Heart left ventricle (tissue), 16 donors: Measurements from ENCODE around the gene MAP6. TPM values are rescaled to one million over a fixed set of nuclear protein-coding genes. Genes with fewer than 3 reads are reported as not detected.

ENCODE experiments used
- ATAC-seq, 4 donors: fragments of 200-7000 bp; cut with Tn5 transposase; one replicate each; pipeline ENCODE4 v1.9.1; 2020 to 2022; ENCODE audit warnings: moderate library complexity in 4 of 4, mild to moderate bottlenecking in 3 of 4, moderate number of reproducible peaks in 1 of 4
- DNase-seq, 5 donors: peaks; one replicate each; pipeline ENCODE4 v3.0.0-alpha.2; 2020
- H3K27ac ChIP-seq, 12 donors: fragments of 200-600 bp; sonication (generic) in 4 of 12; one replicate each; pipeline versions ENCODE4 v1.5.0 to v1.8.0; 2016 to 2022; ENCODE audit warnings: mild to moderate bottlenecking in 2 of 12
- H3K27me3 ChIP-seq, 9 donors: fragments of 200-600 bp; sonication (generic) in 2 of 9; one replicate each; pipeline versions ENCODE4 v1.5.1 to v1.8.0; 2016 to 2022; ENCODE audit warnings: mild to moderate bottlenecking in 3 of 9
- H3K36me3 ChIP-seq, 9 donors: fragments of 200-600 bp; sonication (generic) in 2 of 9; one replicate each; pipeline versions ENCODE4 v1.5.0 to v1.8.0; 2018 to 2022; ENCODE audit warnings: mild to moderate bottlenecking in 2 of 9
- H3K4me1 ChIP-seq, 12 donors: fragments of 200-600 bp; sonication (generic) in 4 of 12; one replicate each; pipeline versions ENCODE4 v1.5.0 to v1.8.0; 2016 to 2022; ENCODE audit warnings: mild to moderate bottlenecking in 3 of 12
- H3K4me3 ChIP-seq, 12 donors: fragments of 200-600 bp; sonication (generic) in 4 of 12; one replicate each; pipeline versions ENCODE4 v1.5.0 to v1.8.0; 2017 to 2022; ENCODE audit warnings: mild to moderate bottlenecking in 9 of 12, moderate library complexity in 4 of 12
- H3K9me3 ChIP-seq, 12 donors: fragments of 200-600 bp; sonication (generic) in 4 of 12; one replicate each; pipeline versions ENCODE4 v1.5.0 to v1.8.0; 2016 to 2022; ENCODE audit warnings: mild to moderate bottlenecking in 1 of 12
- POLR2A ChIP-seq, 2 donors: fragments of 450-650 bp; IDR thresholded peaks; one replicate each; pipeline ENCODE4 v1.6.1; 2017; ENCODE audit warnings: antibody characterized with exemption in 2 of 2, mild to moderate bottlenecking in 2 of 2, moderate library complexity in 2 of 2
- WGBS, 4 donors: extraction: QIAGEN DNeasy Blood & Tissue Kit in 2 of 4; methylation state at CpG; one replicate each; pipeline versions ENCODE4 v1.1.5 to v1.1.7; 2013 to 2018; 5-methylcytosine and 5-hydroxymethylcytosine counted together
- intact Hi-C, 10 donors: fragments of 100-400 bp; cut with DNase I; formaldehyde crosslinking; loops; one replicate each; pipeline versions ENCODE4 v1.11.1 to v1.14.2; 2022
- polyA plus RNA-seq, 2 donors: library from polyadenylated mRNA; stranded (reverse); fragments of 200-250 nt; gene quantifications; one replicate each; pipeline ENCODE4 v1.2.3, GENCODE V29; 2013
- total RNA-seq, 9 donors: library from RNA; depleted of rRNA in 2 of 9; stranded (reverse); fragments of >200 nt in 2 of 9; fragmentation: NEBNext Ultra II Directional in 3 of 9; extraction: Animal tissue kit (Norgen Biotek cat#: 25700) in 3 of 9; gene quantifications; one replicate each; pipeline versions ENCODE4 v1.1.0 to v1.2.4, GENCODE V29; 2016 to 2023
- TF ChIP-seq, protein P1 (sequence below), 12 donors: fragments of 200-600 bp; sonication (generic) in 4 of 12; IDR thresholded peaks; one replicate each; pipeline versions ENCODE4 v1.5.0 to v1.8.0; 2018 to 2022; ENCODE audit warnings: antibody characterized with exemption in 12 of 12, mild to moderate bottlenecking in 5 of 12
- donor health status: ischemic (EF 13 %, LVEDD 7.1; RV severe dilation, severe dysfunction).
- donor health status: healthy with polysubstance abuse.
- donor health status: DM: no; HTN: yes; CAD: no.
- donor health status: DM: no; HTN: no; CAD: no.
- donor health status: ischemic (EF 25% LVEDD 6.9; RV normal size, moderate dysfunction).
- donor health status: ischemic (EF 25% LVEDD 5.7; RV mildly dilated, moderate dysfunction).
- donor health status: healthy.
- donor health status: DM: yes; HTN: yes; CAD: no.
- donor health status: ischemic (EF 35%, LVEDD 5.7; RV mildly dilated, moderate dysfunction).
- donor health status: nonischemic (EF 11% LVEDD 7.7; RV severe dilation, severe dysfunction).
- donor health status: DM: yes; HTN: yes; CAD: no.
- donor health status: PGD.
- donor health status: ischemic (EF 29% LVEDD 5.4; RV normal size, mild dysfunction).
- donor health status: nonischemic (EF 23%, LVEDD 6.1; RV moderate dilation, normal function).

MAP6 gene
- total and polyA plus RNA-seq, 11 donors: 0.98 to 10.0 (median 4.8) TPM

DNA sequence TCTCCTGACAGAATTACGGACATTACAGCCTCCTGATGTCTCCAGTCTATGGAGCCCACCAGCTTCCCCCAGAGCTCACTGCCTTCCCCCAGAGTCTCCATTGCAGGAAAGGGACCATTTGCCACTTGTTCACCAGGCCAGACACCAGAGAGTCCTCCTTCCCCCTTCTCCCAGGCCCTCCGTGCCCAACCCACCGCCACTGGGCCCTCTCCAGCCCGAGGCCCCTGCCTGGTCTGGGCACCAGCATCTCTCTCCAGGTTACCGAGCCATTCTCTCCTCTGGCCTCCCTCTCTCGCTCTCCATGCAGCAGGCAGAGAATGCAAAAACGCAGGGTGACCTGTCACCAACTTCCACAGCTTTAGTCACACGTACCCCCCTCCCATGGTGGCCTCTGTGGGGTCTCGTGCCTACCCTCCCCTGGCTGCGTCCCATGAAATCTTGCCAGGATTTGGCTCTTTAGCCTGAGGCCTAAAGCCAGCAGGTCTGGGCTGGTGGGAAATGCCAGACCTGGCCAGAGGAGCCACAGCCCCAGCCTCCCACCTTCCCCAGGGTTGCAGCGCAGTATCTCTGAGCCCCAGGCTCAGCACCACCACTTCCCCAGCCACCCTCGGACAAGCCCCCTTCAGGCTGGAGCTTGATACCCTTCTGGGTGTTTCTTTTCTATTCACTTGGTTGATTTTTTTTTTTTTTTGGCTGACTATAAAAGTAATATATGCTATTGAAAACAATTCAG lies 113.6 kb downstream of the MAP6 start:
- WGBS, 4 donors: 70 to 77% (median 73%) methylated on average over 12 of the region's 12 CpGs
- H3K4me3 ChIP-seq: peak overlapping the region in 8 of 12 donors; percentile 24 to 50 (median 34)
- DNase-seq: peak in 3 of 5 donors; percentile 24 to 61 (median 34)
- intact Hi-C loops: no loop called here
- no peaks in the 10 kb centered on the region for H3K9me3 ChIP-seq
- peaks cover 13 to 63% (median 52%) of the 10 kb centered on the region in 12 donors for H3K4me1 ChIP-seq
- H3K36me3 ChIP-seq: no peaks in the 10 kb centered on the region
- TF ChIP-seq POLR2A (IDR thresholded peaks at IDR 0.05): no peak
- TF ChIP-seq, protein P1, sequence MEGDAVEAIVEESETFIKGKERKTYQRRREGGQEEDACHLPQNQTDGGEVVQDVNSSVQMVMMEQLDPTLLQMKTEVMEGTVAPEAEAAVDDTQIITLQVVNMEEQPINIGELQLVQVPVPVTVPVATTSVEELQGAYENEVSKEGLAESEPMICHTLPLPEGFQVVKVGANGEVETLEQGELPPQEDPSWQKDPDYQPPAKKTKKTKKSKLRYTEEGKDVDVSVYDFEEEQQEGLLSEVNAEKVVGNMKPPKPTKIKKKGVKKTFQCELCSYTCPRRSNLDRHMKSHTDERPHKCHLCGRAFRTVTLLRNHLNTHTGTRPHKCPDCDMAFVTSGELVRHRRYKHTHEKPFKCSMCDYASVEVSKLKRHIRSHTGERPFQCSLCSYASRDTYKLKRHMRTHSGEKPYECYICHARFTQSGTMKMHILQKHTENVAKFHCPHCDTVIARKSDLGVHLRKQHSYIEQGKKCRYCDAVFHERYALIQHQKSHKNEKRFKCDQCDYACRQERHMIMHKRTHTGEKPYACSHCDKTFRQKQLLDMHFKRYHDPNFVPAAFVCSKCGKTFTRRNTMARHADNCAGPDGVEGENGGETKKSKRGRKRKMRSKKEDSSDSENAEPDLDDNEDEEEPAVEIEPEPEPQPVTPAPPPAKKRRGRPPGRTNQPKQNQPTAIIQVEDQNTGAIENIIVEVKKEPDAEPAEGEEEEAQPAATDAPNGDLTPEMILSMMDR (IDR thresholded peaks at IDR 0.05): no peak
- peak overlapping the region; percentile 57 to 94 (median 83) for H3K27ac ChIP-seq
- no peaks in the 10 kb centered on the region for H3K27me3 ChIP-seq
- ATAC-seq: no peak

GRCh38 chr11:75554258-75555022 lies 114.4 kb downstream of the MAP6 start:
- Histone ChIP-seq H3K4me3 (peak overlapping the region in 8 of 12 donors; percentile 24 to 50 (median 34)), H3K27me3 (no peaks in the 10 kb centered on the region), H3K4me1 (peaks cover 13 to 55% (median 44%) of the 10 kb centered on the region in 12 donors), H3K27ac (peak overlapping the region; percentile 57 to 94 (median 83)), H3K9me3 (no peaks in the 10 kb centered on the region), H3K36me3 (no peaks in the 10 kb centered on the region)
- intact Hi-C loops: loop anchor here in 1 of 10 donors (1.0 kb wide), 1 partner anchor 8 kb away; the partner anchor contains the start of gene SERPINH1
- WGBS, 4 donors: 13 to 23% (median 20%) methylated on average over 7 to 21 of the region's 21 CpGs
- DNase-seq (peak; percentile 95 to 98 (median 96)), ATAC-seq (peak; percentile 90 to 95 (median 94))
- TF ChIP-seq, protein P1 (IDR thresholded peaks at IDR 0.05): no peak
- peak in 1 of 2 donors; percentile 61 for TF ChIP-seq POLR2A (IDR thresholded peaks at IDR 0.05)

DNA sequence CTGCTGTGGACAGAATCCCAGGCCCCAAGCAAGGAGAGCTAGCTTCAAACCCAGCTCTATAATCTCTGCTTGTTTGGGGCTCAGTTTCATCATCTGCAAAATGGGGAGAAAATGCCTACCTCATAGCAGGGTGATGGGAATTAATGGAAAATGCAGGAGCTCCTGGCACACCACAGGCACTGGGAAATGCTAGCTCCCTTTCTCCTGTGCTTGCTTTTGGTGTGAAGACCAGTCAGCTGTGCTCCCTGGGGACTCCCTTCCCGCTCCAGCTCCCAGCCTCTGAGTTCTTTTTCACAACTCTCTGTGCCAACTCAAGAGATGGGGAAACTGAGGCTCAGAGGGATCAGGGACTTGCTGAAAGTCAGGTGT lies 115.0 kb downstream of the MAP6 start:
- Histone ChIP-seq H3K36me3 (no peaks in the 10 kb centered on the region), H3K4me3 (peak overlapping the region in 3 of 12 donors; percentile 3 to 39 (median 35)), H3K4me1 (peaks cover 13 to 50% (median 38%) of the 10 kb centered on the region in 12 donors), H3K27ac (peak overlapping the region; percentile 42 to 94 (median 83)), H3K9me3 (no peaks in the 10 kb centered on the region), H3K27me3 (no peaks in the 10 kb centered on the region)
- no peak for ATAC-seq
- intact Hi-C loops: loop anchor here in 2 of 10 donors (1.0 to 2.0 kb wide), 2 partner anchors 8 to 29 kb away; partner anchors contain the start of gene SERPINH1 (in 1 of the 2)
- 5 to 43% (median 15%) methylated on average over 1 of the region's 1 CpG for WGBS, 4 donors
- no peak for TF ChIP-seq POLR2A (IDR thresholded peaks at IDR 0.05)
- TF ChIP-seq, protein P1 (IDR thresholded peaks at IDR 0.05): no peak
- no peak for DNase-seq

- no peak for ATAC-seq
- no peak for TF ChIP-seq POLR2A (IDR thresholded peaks at IDR 0.05)
- TF ChIP-seq, protein P1 (IDR thresholded peaks at IDR 0.05): no peak
- no peaks in the 10 kb centered on the region for H3K9me3 ChIP-seq
- DNase-seq: peak in 1 of 5 donors; percentile 29
- 83 to 90% (median 87%) methylated on average over 5 to 6 of the region's 6 CpGs for WGBS, 4 donors
- intact Hi-C loops: loop anchor here in 1 of 10 donors (2.0 kb wide), 1 partner anchor 30 kb away; no protein-coding TSS in a partner anchor
- no peaks in the 10 kb centered on the region for H3K36me3 ChIP-seq
- H3K4me1 ChIP-seq: peaks cover 8 to 43% (median 31%) of the 10 kb centered on the region in 12 donors
- no peaks in the 10 kb centered on the region for H3K27me3 ChIP-seq
- H3K27ac ChIP-seq: peak overlapping the region in 10 of 12 donors; percentile 76 to 94 (median 83)
- H3K4me3 ChIP-seq: no peak overlapping the region
Observed at GRCh38 chr11:75553182-75553581, 115.7 kb downstream of the MAP6 start.
